OCI-LY3 (cell line): ENCODE data around the gene TMEM250.

ENCODE experiments used
- H2AFZ ChIP-seq: fragments of 200-600, 300-600 bp; shearing (Covaris generic); 2 replicates; pipeline ENCODE4 v1.6.0; 2014; ENCODE audit warnings: antibody characterized with exemption, low read depth, low read length
- H3K27ac ChIP-seq: fragments of 200-600, 300-600 bp; sonication (generic); 2 replicates; pipeline ENCODE4 v1.5.1; 2014; ENCODE audit warnings: mild to moderate bottlenecking, low read length, moderate library complexity, mixed read lengths
- H3K27me3 ChIP-seq: fragments of 200-600, 300-600 bp; sonication (generic); 2 replicates; pipeline ENCODE4 v1.6.1; 2014; ENCODE audit warnings: low read depth, low read length, mixed read lengths
- H3K36me3 ChIP-seq: fragments of 200-600, 300-600 bp; sonication (generic); replicated peaks from 2 replicates; pipeline ENCODE3; 2014; ENCODE audit warnings: low read depth, low read length, mixed read lengths
- H3K4me1 ChIP-seq: fragments of 300-600, 200-600 bp; sonication (generic); 2 replicates; pipeline ENCODE4 v1.6.1; 2014; ENCODE audit warnings: low read length, mixed read lengths
- H3K4me2 ChIP-seq: fragments of 200-600, 300-600 bp; sonication (generic); 2 replicates; pipeline ENCODE4 v1.6.1; 2014; ENCODE audit warnings: low read length, mixed read lengths
- H3K4me3 ChIP-seq: fragments of 300-600, 200-600 bp; sonication (generic); 2 replicates; pipeline ENCODE4 v1.5.1; 2014; ENCODE audit warnings: antibody characterized with exemption, mild to moderate bottlenecking, low read length, moderate library complexity
- H3K79me2 ChIP-seq: fragments of 300-600, 200-600 bp; shearing (Covaris generic); 2 replicates; pipeline ENCODE4 v1.6.1; 2014; ENCODE audit warnings: mild to moderate bottlenecking, low read length, mixed read lengths
- H3K9ac ChIP-seq: fragments of 300-600, 200-600 bp; shearing (Covaris generic); 2 replicates; pipeline ENCODE4 v1.6.0; 2014; ENCODE audit warnings: mild to moderate bottlenecking, low read length, moderate library complexity
- H3K9me3 ChIP-seq: fragments of 200-600, 300-600 bp; shearing (Covaris generic); 2 replicates; pipeline ENCODE4 v1.6.1; 2014; ENCODE audit warnings: low read length, mixed read lengths; ENCODE audit not compliant: insufficient read depth
- H4K20me1 ChIP-seq: fragments of 200-600, 300-600 bp; sonication (generic); 2 replicates; pipeline ENCODE4 v1.6.1; 2016; ENCODE audit warnings: low read length, mixed read lengths; ENCODE audit not compliant: insufficient read depth
- EZH2phosphoT487 ChIP-seq: fragments of 200-600 bp; shearing (Covaris generic); IDR thresholded peaks from 2 replicates; pipeline ENCODE4 v1.6.1; 2018; ENCODE audit warnings: antibody characterized with exemption, mixed run types, low read depth
- TF ChIP-seq, protein P1 (sequence below): fragments of 200-600, 300-600 bp; sonication (generic); IDR thresholded peaks from 2 replicates; pipeline ENCODE4 v1.5.1; 2014; ENCODE audit warnings: antibody characterized with exemption, low read length, low read depth

Gene TMEM250

DNA sequence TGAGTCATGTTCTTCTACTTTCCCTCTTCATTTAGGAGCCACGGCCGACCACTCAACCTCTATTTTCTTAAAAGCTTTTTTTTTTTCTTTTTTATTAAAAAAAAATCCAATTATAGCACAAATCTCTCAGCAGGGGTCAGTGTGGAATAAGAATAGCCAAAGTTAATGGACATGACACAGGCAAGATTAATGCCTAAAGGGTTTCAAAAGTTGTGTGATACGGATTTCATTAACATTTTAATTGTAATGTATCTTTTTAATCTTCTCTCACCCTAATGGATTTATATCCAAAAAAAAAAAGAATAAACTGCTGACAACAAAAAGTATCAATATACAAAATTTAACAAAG, 29.0 kb downstream of the TMEM250 start:
- Histone ChIP-seq H3K36me3 (no peaks in the 10 kb centered on the region), H3K79me2 (no peaks in the 10 kb centered on the region), H3K9ac (no peak overlapping the region), H4K20me1 (no peaks in the 10 kb centered on the region), H3K4me3 (no peak overlapping the region), H3K4me1 (no peaks in the 10 kb centered on the region; the same call in 1 of the 2 replicates), H2AFZ (no peak overlapping the region), H3K9me3 (no peaks in the 10 kb centered on the region), H3K27me3 (peaks cover 15% of the 10 kb centered on the region; the same call in 1 of the 2 replicates), H3K27ac (no peak overlapping the region), H3K4me2 (no peak overlapping the region)
- TF ChIP-seq, protein P1, sequence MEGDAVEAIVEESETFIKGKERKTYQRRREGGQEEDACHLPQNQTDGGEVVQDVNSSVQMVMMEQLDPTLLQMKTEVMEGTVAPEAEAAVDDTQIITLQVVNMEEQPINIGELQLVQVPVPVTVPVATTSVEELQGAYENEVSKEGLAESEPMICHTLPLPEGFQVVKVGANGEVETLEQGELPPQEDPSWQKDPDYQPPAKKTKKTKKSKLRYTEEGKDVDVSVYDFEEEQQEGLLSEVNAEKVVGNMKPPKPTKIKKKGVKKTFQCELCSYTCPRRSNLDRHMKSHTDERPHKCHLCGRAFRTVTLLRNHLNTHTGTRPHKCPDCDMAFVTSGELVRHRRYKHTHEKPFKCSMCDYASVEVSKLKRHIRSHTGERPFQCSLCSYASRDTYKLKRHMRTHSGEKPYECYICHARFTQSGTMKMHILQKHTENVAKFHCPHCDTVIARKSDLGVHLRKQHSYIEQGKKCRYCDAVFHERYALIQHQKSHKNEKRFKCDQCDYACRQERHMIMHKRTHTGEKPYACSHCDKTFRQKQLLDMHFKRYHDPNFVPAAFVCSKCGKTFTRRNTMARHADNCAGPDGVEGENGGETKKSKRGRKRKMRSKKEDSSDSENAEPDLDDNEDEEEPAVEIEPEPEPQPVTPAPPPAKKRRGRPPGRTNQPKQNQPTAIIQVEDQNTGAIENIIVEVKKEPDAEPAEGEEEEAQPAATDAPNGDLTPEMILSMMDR = peak; percentile 51
- TF ChIP-seq EZH2phosphoT487 = no peak

DNA sequence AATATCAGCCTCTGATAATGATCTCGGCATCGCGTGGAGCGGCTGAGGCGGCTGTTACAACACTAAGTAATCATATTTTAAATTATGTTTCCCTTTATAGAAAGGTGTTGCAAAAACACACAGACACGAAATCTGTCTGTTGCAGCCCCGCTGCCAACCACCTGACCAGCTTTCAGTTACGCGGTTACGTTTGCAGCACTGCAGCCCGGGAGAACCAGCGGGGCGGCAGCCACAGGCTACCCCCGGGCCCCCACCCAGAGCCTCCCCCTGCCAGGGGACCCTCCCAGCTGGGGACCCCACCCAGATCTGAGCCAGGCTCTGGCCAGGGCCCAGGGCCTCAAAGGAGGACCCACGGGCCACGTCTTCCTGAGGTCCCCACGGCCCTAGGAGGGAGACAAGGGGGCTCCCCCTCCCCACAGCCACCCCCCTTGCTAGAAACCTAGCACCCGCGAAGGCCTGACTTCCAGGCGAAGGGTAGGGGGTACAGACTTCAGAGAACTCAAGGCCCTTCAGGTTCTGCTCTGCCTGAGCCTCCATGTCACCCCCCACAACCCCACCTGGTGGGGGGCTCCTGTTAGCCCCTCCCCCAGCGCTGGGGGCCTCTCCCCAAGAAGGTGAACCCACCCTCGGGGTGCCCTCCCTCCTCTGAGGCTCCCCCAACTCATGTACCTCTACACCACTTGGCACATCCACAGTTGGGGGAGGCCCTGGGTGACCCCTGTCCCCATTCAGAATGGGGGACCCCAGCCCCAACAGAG, 29.6 kb downstream of the TMEM250 start:
- H3K4me3 ChIP-seq = peak overlapping the region; percentile 44
- H3K9me3 ChIP-seq = no peaks in the 10 kb centered on the region
- no peak overlapping the region for H3K27ac ChIP-seq
- no peaks in the 10 kb centered on the region for H3K79me2 ChIP-seq
- peak overlapping the region; percentile 54 for H3K4me2 ChIP-seq
- peak overlapping the region; percentile 72 for H2AFZ ChIP-seq
- H3K9ac ChIP-seq = peak overlapping the region; percentile 18; the same call in 1 of the 2 replicates
- no peaks in the 10 kb centered on the region; the same call in 1 of the 2 replicates for H3K4me1 ChIP-seq
- H3K27me3 ChIP-seq = peaks cover 15% of the 10 kb centered on the region; the same call in 1 of the 2 replicates
- H3K36me3 ChIP-seq = no peaks in the 10 kb centered on the region
- no peaks in the 10 kb centered on the region for H4K20me1 ChIP-seq
- TF ChIP-seq, protein P1 = no peak
- no peak for TF ChIP-seq EZH2phosphoT487

DNA sequence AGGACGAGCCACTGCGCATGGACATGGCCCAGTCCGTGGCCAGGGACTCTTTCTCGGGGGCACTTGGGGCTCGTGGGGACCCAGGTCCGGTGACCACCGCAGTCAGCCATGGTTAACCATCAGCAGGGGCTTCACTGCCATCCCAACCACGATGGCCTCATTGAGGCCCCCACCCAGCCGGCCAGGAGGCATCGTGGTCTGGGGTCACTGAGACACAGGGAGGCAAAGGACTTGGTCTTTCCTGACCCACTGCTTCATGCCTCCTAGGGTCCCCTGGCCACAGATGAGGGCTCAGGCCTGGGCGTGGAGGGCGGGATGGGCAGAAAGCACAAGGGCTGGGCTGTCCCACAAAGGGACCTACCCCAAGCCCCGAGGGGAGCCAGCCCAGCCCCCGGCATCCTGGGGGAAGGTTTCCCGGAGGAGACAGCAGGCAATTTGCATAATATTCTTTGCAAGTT, 30.2 kb downstream of the TMEM250 start:
- peaks cover 15% of the 10 kb centered on the region; the same call in 1 of the 2 replicates for H3K27me3 ChIP-seq
- no peak overlapping the region for H3K9ac ChIP-seq
- H4K20me1 ChIP-seq = no peaks in the 10 kb centered on the region
- peak overlapping the region; percentile 54 for H3K4me2 ChIP-seq
- no peaks in the 10 kb centered on the region for H3K36me3 ChIP-seq
- H2AFZ ChIP-seq = peak overlapping the region; percentile 72; the same call in 1 of the 2 replicates
- no peaks in the 10 kb centered on the region for H3K9me3 ChIP-seq
- H3K79me2 ChIP-seq = no peaks in the 10 kb centered on the region
- H3K4me1 ChIP-seq = no peaks in the 10 kb centered on the region; the same call in 1 of the 2 replicates
- no peak overlapping the region for H3K27ac ChIP-seq
- peak overlapping the region; percentile 44 for H3K4me3 ChIP-seq
- TF ChIP-seq, protein P1 = no peak
- no peak for TF ChIP-seq EZH2phosphoT487

DNA sequence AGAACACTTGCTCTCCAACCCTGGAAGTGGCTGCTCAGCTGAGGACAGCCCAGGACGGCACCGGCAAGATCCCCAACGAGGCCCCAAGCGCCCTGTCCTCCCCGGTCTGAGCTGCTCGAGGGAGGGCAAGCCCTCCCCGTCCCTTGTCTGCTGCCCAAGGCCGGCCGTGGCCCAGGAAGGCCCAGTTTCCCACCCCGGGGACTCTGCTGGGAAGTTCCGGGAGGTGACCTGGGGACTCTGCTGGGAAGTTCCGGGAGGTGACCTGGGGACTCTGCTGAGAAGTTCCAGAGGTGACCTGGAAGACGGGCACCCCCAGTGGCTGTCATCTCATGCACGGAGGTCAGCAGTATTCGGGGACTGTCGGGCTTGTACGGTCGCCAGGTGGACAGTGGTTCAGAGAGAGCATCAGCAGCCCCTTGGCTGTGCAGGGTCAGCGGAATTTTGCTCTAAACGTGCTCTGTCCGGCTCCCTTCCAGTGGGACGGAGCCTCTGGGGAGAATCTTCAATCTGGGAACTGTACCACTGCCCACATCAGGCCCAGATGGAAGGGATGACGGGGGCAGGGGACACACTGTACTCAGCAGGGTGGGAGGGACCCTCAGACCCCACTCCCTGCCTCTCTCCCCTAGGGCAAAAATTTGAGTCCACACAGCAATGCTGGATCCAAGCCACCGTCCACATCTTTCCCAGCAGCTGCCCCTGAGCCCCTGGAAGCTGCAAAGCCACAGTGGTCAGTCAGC, 30.8 kb downstream of the TMEM250 start:
- Histone ChIP-seq H3K4me1 (no peaks in the 10 kb centered on the region; the same call in 1 of the 2 replicates), H4K20me1 (no peaks in the 10 kb centered on the region), H3K27me3 (peaks cover 15% of the 10 kb centered on the region; the same call in 1 of the 2 replicates), H3K4me3 (no peak overlapping the region), H3K27ac (no peak overlapping the region), H2AFZ (no peak overlapping the region), H3K9me3 (no peaks in the 10 kb centered on the region), H3K79me2 (no peaks in the 10 kb centered on the region), H3K36me3 (no peaks in the 10 kb centered on the region), H3K4me2 (no peak overlapping the region), H3K9ac (no peak overlapping the region)
- no peak for TF ChIP-seq EZH2phosphoT487
- TF ChIP-seq, protein P1 = no peak
